ENCODE measurements around the gene CBR4. TPM values are rescaled to one million over a fixed set of nuclear protein-coding genes. Genes with fewer than 3 reads are reported as not detected.

Gene CBR4
- total and polyA plus RNA-seq, 2 experiments from 2014 or later, result 36.9 to 38.1 TPM

- TF ChIP-seq POLR2AphosphoS5 (IDR thresholded peaks at IDR 0.05; ENCODE audit: low read depth), result no peak
- TF ChIP-seq JUNB (IDR thresholded peaks at IDR 0.05; ENCODE audit: unreplicated experiment), result no peak
- no peak for TF ChIP-seq ETS1 (IDR thresholded peaks at IDR 0.05)
Observed at GRCh38 chr4:169013396-169013795, 3.3 kb upstream of the CBR4 start (continued).

GRCh38 chr4:169012049-169012448 is 2.0 kb upstream of the CBR4 start:
- H3K27ac Mint-ChIP-seq, result no peak overlapping the region
- no peaks in the 10 kb centered on the region for H4K20me1 ChIP-seq (replicated peaks; ENCODE audit: insufficient read depth)
- H3K36me3 ChIP-seq (ENCODE audit: insufficient read depth), result no peaks in the 10 kb centered on the region
- DNase-seq (ENCODE audit: low spot score) (no peak), ATAC-seq (no peak)
- H3K4me2 ChIP-seq, result no peak overlapping the region
- peaks cover 25% of the 10 kb centered on the region for H3K79me2 ChIP-seq (replicated peaks; ENCODE audit: insufficient read depth)
- H3F3A ChIP-seq (replicated peaks; ENCODE audit: low read depth), result no peaks in the 10 kb centered on the region
- no peak overlapping the region for H3K4me3 ChIP-seq
- H2AFZ ChIP-seq, result no peak overlapping the region
- H3K4me1 Mint-ChIP-seq, result peaks cover 41% of the 10 kb centered on the region
- no peaks in the 10 kb centered on the region for H3K9me2 ChIP-seq (ENCODE audit: insufficient read depth)
- peaks cover 24% of the 10 kb centered on the region for H3K4me1 ChIP-seq (ENCODE audit: insufficient read depth)
- H3K27me3 Mint-ChIP-seq (ENCODE audit: insufficient read depth, low read depth, poor library complexity), result peaks cover 4% of the 10 kb centered on the region
- no peak overlapping the region for H3K27ac ChIP-seq (ENCODE audit: low read depth)
- H3K9me3 Mint-ChIP-seq, result no peaks in the 10 kb centered on the region
- no peaks in the 10 kb centered on the region for H3K36me3 Mint-ChIP-seq (ENCODE audit: low read depth)
- no peak overlapping the region for H3K4me3 Mint-ChIP-seq
- no peaks in the 10 kb centered on the region for H3K27me3 ChIP-seq (ENCODE audit: insufficient read depth)
- TF ChIP-seq STAT1 (IDR thresholded peaks at IDR 0.05; ENCODE audit: unreplicated experiment) (no peak), ZNF462 (CRISPR knock-in tag; IDR thresholded peaks at IDR 0.05) (no peak), EZH2 (IDR thresholded peaks at IDR 0.05; ENCODE audit: low read depth, unreplicated experiment) (no peak), EZH2phosphoT487 (IDR thresholded peaks at IDR 0.05; ENCODE audit: unreplicated experiment) (no peak), POLR2AphosphoS5 (IDR thresholded peaks at IDR 0.05; ENCODE audit: low read depth) (no peak), NANOG (IDR thresholded peaks at IDR 0.05; ENCODE audit: borderline replicate concordance) (no peak), ETS1 (IDR thresholded peaks at IDR 0.05) (no peak), ZNF331 (CRISPR knock-in tag; IDR thresholded peaks at IDR 0.05; ENCODE audit: low read depth) (no peak), ZNF114 (CRISPR knock-in tag; IDR thresholded peaks at IDR 0.05) (no peak)
- TF ChIP-seq, protein P1, sequence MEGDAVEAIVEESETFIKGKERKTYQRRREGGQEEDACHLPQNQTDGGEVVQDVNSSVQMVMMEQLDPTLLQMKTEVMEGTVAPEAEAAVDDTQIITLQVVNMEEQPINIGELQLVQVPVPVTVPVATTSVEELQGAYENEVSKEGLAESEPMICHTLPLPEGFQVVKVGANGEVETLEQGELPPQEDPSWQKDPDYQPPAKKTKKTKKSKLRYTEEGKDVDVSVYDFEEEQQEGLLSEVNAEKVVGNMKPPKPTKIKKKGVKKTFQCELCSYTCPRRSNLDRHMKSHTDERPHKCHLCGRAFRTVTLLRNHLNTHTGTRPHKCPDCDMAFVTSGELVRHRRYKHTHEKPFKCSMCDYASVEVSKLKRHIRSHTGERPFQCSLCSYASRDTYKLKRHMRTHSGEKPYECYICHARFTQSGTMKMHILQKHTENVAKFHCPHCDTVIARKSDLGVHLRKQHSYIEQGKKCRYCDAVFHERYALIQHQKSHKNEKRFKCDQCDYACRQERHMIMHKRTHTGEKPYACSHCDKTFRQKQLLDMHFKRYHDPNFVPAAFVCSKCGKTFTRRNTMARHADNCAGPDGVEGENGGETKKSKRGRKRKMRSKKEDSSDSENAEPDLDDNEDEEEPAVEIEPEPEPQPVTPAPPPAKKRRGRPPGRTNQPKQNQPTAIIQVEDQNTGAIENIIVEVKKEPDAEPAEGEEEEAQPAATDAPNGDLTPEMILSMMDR (conservative IDR thresholded peaks at IDR 0.05; ENCODE audit: low read depth in 2 of 2), result no peak
- TF ChIP-seq, protein P2, sequence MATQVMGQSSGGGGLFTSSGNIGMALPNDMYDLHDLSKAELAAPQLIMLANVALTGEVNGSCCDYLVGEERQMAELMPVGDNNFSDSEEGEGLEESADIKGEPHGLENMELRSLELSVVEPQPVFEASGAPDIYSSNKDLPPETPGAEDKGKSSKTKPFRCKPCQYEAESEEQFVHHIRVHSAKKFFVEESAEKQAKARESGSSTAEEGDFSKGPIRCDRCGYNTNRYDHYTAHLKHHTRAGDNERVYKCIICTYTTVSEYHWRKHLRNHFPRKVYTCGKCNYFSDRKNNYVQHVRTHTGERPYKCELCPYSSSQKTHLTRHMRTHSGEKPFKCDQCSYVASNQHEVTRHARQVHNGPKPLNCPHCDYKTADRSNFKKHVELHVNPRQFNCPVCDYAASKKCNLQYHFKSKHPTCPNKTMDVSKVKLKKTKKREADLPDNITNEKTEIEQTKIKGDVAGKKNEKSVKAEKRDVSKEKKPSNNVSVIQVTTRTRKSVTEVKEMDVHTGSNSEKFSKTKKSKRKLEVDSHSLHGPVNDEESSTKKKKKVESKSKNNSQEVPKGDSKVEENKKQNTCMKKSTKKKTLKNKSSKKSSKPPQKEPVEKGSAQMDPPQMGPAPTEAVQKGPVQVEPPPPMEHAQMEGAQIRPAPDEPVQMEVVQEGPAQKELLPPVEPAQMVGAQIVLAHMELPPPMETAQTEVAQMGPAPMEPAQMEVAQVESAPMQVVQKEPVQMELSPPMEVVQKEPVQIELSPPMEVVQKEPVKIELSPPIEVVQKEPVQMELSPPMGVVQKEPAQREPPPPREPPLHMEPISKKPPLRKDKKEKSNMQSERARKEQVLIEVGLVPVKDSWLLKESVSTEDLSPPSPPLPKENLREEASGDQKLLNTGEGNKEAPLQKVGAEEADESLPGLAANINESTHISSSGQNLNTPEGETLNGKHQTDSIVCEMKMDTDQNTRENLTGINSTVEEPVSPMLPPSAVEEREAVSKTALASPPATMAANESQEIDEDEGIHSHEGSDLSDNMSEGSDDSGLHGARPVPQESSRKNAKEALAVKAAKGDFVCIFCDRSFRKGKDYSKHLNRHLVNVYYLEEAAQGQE (IDR thresholded peaks at IDR 0.05; ENCODE audit: unreplicated experiment), result no peak

Data from GM23338 (cell line).